ENCODE data around the gene WDR93. TPM values are rescaled to one million over a fixed set of nuclear protein-coding genes. Genes with fewer than 3 reads are reported as not detected.

WDR93 gene
- total RNA-seq, 1 experiment from 2014 or later = not detected

DNA sequence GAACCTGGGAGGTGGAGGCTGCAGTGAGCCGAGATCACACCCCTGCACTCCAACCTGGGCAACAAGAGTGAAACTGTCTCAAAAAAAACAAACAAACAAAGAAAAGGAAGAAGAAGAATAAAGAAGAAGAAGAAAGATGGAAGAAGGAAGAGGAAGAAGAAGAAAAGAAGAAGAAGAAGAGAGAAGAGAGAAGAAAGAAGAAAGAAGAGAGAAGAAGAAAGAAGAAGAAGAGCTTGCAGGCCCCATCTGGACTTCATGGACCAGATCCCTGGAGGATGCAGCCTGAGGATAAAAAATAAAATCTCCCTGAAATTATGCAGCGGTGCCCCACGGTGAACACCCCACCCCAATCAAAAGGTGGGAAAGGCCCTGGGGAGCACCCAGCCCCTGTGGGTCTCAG is 69.2 kb downstream of the WDR93 start:
- H2AK5ac ChIP-seq (ENCODE audit: insufficient read length, low read length) = no peak overlapping the region
- WGBS (ENCODE audit: extremely low coverage, insufficient read length, low lambda C conversion rate) = no CpG with 5 or more reads among the region's 3 CpGs
- H3K9ac ChIP-seq (ENCODE audit: extremely low read depth, insufficient read length, low read length) = no peak overlapping the region
- H3K27ac Mint-ChIP-seq = no peak overlapping the region
- no peak overlapping the region for H3K4me3 Mint-ChIP-seq
- H3K23ac ChIP-seq (ENCODE audit: insufficient read length, low read depth, low read length) = no peak overlapping the region
- no peak overlapping the region for H2BK20ac ChIP-seq (ENCODE audit: low read depth, low read length, poor library complexity, severe bottlenecking)
- H3K4me2 ChIP-seq (ENCODE audit: insufficient read depth, insufficient read length, low read length) = no peak overlapping the region
- H2BK5ac ChIP-seq (ENCODE audit: insufficient read length, low read length) = no peak overlapping the region
- no peak overlapping the region for H4K5ac ChIP-seq (ENCODE audit: insufficient read length, low read depth, low read length)
- peaks cover 10 to 13% of the 10 kb centered on the region in 2 experiments for H3K4me1 Mint-ChIP-seq
- no peak overlapping the region for H3K27ac ChIP-seq (ENCODE audit: insufficient read length, low read depth, low read length)
- no peak overlapping the region for H2AFZ ChIP-seq (ENCODE audit: low read length)
- no peaks in the 10 kb centered on the region for H3K4me1 ChIP-seq (ENCODE audit: insufficient read depth, low read length)
- H4K8ac ChIP-seq (replicated peaks; ENCODE audit: insufficient read length, low read depth, low read length) = no peak overlapping the region
- no peaks in the 10 kb centered on the region for H3K79me1 ChIP-seq (ENCODE audit: insufficient read depth, low read depth, low read length, poor library complexity, severe bottlenecking)
- H3T11ph ChIP-seq (ENCODE audit: low read length) = no peak overlapping the region
- no peak overlapping the region for H2BK15ac ChIP-seq (ENCODE audit: low read depth, low read length)
- H3K23me2 ChIP-seq (ENCODE audit: insufficient read length, low read depth, low read length, poor library complexity, severe bottlenecking) = no peaks in the 10 kb centered on the region
- peaks cover 24% of the 10 kb centered on the region for H3K27me3 Mint-ChIP-seq (ENCODE audit: low read depth)
- no peak overlapping the region for H2BK12ac ChIP-seq (ENCODE audit: insufficient read length, low read depth, low read length)
- DNase-seq = no peak
- no peak overlapping the region for H3K4ac ChIP-seq (ENCODE audit: low read depth, low read length)
- no peaks in the 10 kb centered on the region for H3K9me3 ChIP-seq (ENCODE audit: control insufficient read depth, low read depth, low read length)
- no peak overlapping the region for H4K91ac ChIP-seq (ENCODE audit: insufficient read length, low read depth, low read length)
- TF ChIP-seq, protein P1, sequence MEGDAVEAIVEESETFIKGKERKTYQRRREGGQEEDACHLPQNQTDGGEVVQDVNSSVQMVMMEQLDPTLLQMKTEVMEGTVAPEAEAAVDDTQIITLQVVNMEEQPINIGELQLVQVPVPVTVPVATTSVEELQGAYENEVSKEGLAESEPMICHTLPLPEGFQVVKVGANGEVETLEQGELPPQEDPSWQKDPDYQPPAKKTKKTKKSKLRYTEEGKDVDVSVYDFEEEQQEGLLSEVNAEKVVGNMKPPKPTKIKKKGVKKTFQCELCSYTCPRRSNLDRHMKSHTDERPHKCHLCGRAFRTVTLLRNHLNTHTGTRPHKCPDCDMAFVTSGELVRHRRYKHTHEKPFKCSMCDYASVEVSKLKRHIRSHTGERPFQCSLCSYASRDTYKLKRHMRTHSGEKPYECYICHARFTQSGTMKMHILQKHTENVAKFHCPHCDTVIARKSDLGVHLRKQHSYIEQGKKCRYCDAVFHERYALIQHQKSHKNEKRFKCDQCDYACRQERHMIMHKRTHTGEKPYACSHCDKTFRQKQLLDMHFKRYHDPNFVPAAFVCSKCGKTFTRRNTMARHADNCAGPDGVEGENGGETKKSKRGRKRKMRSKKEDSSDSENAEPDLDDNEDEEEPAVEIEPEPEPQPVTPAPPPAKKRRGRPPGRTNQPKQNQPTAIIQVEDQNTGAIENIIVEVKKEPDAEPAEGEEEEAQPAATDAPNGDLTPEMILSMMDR (conservative IDR thresholded peaks at IDR 0.05) = no peak
- H3K27me3 ChIP-seq (ENCODE audit: insufficient read depth, low read length) = no peaks in the 10 kb centered on the region
- H2BK120ac ChIP-seq (ENCODE audit: low read depth, low read length, poor library complexity, severe bottlenecking) = no peak overlapping the region
- no peak overlapping the region for H3K14ac ChIP-seq (ENCODE audit: insufficient read depth, low read length)
- H3K79me2 ChIP-seq (ENCODE audit: insufficient read depth, low read length) = no peaks in the 10 kb centered on the region
- no peaks in the 10 kb centered on the region for H3K36me3 Mint-ChIP-seq (ENCODE audit: insufficient read depth in 1 of 3, low read depth in 3 of 3)
- no peak overlapping the region for H3K18ac ChIP-seq (ENCODE audit: insufficient read length, low read depth, low read length)
- no peaks in the 10 kb centered on the region; a peak in 1 of 5 replicates for H3K9me3 Mint-ChIP-seq
- no peaks in the 10 kb centered on the region for H4K20me1 ChIP-seq (ENCODE audit: control insufficient read depth, insufficient read depth, insufficient read length)
- no peak overlapping the region for H3K56ac ChIP-seq (ENCODE audit: insufficient read length, low read depth, low read length)
